PC-3 (cell line): ENCODE data around the gene KAZN. TPM values are rescaled to one million over a fixed set of nuclear protein-coding genes. Genes with fewer than 3 reads are reported as not detected.

Experiments
- ATAC-seq: fragments of 200-7000 bp; cut with Tn5 transposase; 2 replicates; pipeline ENCODE4 v1.9.1; 2020; ENCODE audit warnings: mild to moderate bottlenecking, moderate library complexity
- BruUV-seq: library from RNA; stranded (reverse); fragments of 400-500 nt; replicated peaks from 2 replicates; lab custom pipeline; 2021; lab: Mats Ljungman, UMichigan
- CTCF ChIA-PET: fragments of 300-600 bp; sonication (Branson Sonifier 250); formaldehyde crosslinking; loops from one replicate; lab custom pipeline; 2022; ENCODE audit warnings: antibody characterized with exemption; lab: Charles Lee
- POLR2A ChIA-PET: fragments of 300-600 bp; sonication (Branson Sonifier 250); formaldehyde crosslinking; loops from one replicate; lab custom pipeline; 2022; ENCODE audit warnings: antibody characterized with exemption; ENCODE audit not compliant: unreplicated experiment; lab: Charles Lee
- DNase-seq: peaks from one replicate; pipeline ENCODE4 v3.0.0-alpha.2; 2015
- H2AFZ ChIP-seq: fragments of 300-600 bp; sonication (generic); 2 replicates; pipeline ENCODE4 v1.6.0; 2016; ENCODE audit warnings: antibody characterized with exemption, low read length
- H3F3A ChIP-seq: fragments of 300-600 bp; sonication (generic); one replicate; pipeline ENCODE4 v1.6.0; 2017; ENCODE audit warnings: antibody characterized with exemption, low read length, control low read depth, mild to moderate bottlenecking; ENCODE audit not compliant: unreplicated experiment
- H3K27ac ChIP-seq: fragments of 300-600 bp; sonication (generic); 2 replicates; pipeline ENCODE4 v1.5.1; 2016; ENCODE audit warnings: mild to moderate bottlenecking, low read length
- H3K27me3 ChIP-seq: fragments of 300-600 bp; sonication (generic); 2 replicates; pipeline ENCODE4 v1.6.1; 2016; ENCODE audit warnings: low read length, mixed read lengths
- H3K36me3 ChIP-seq: fragments of 300-600 bp; sonication (generic); 2 replicates; pipeline ENCODE4 v1.6.1; 2016; ENCODE audit warnings: low read depth, mixed run types, low read length, mixed read lengths
- H3K4me1 ChIP-seq: fragments of 300-600 bp; sonication (generic); 2 replicates; pipeline ENCODE4 v1.5.1; 2016; ENCODE audit warnings: low read length; ENCODE audit not compliant: insufficient read depth
- H3K4me2 ChIP-seq: fragments of 300-600 bp; sonication (generic); 2 replicates; pipeline ENCODE4 v1.6.0; 2016; ENCODE audit warnings: low read length
- H3K4me3 ChIP-seq: fragments of 300-600 bp; sonication (generic); 2 replicates; pipeline ENCODE4 v1.5.1; 2016; ENCODE audit warnings: mild to moderate bottlenecking, low read length, mixed read lengths
- H3K79me2 ChIP-seq: fragments of 300-600 bp; sonication (generic); 2 replicates; pipeline ENCODE4 v1.6.1; 2017; ENCODE audit warnings: low read length, mixed read lengths
- H3K9ac ChIP-seq: fragments of 300-600 bp; sonication (generic); 2 replicates; pipeline ENCODE4 v1.6.0; 2016; ENCODE audit warnings: mild to moderate bottlenecking, low read length
- H3K9me2 ChIP-seq: fragments of 300-600 bp; sonication (generic); replicated peaks from 2 replicates; pipeline ENCODE4 v1.6.1; 2016; ENCODE audit warnings: mixed run types, low read length, mixed read lengths
- H3K9me3 ChIP-seq: fragments of 300-600 bp; sonication (generic); 2 replicates; pipeline ENCODE4 v1.6.1; 2016; ENCODE audit warnings: low read length, mixed read lengths
- H4K20me1 ChIP-seq: fragments of 300-600 bp; sonication (generic); 2 replicates; pipeline ENCODE4 v1.6.1; 2016; ENCODE audit warnings: low read length, mixed read lengths
- EZH2 ChIP-seq: fragments of 300-600 bp; sonication (generic); IDR thresholded peaks from one replicate; pipeline ENCODE4 v1.6.1; 2017; ENCODE audit warnings: antibody characterized with exemption, mild to moderate bottlenecking, low read length; ENCODE audit not compliant: unreplicated experiment
- EZH2phosphoT487 ChIP-seq: fragments of 300-600 bp; sonication (generic); IDR thresholded peaks from 2 replicates; pipeline ENCODE4 v1.6.1; 2018; ENCODE audit warnings: mild to moderate bottlenecking, antibody characterized with exemption, low read length, borderline replicate concordance
- intact Hi-C: fragments of 100-400 bp; cut with micrococcal nuclease; formaldehyde crosslinking; loops from 2 replicates; pipeline ENCODE4 v1.9.0; 2023
- total RNA-seq: library from RNA; depleted of rRNA; stranded (reverse); fragments of >200 nt; gene quantifications from 2 replicates; pipeline ENCODE4 v1.2.3, GENCODE V29; 2014
- TF ChIP-seq, protein P1 (sequence below): fragments of 300-600 bp; sonication (generic); conservative IDR thresholded peaks from 2 replicates; pipeline ENCODE4 v1.5.1; 2017; ENCODE audit warnings: antibody characterized with exemption, low read depth, mild to moderate bottlenecking, low read length

The KAZN gene
- total RNA-seq, 1 experiment from 2014 or later: 2.0 TPM

DNA sequence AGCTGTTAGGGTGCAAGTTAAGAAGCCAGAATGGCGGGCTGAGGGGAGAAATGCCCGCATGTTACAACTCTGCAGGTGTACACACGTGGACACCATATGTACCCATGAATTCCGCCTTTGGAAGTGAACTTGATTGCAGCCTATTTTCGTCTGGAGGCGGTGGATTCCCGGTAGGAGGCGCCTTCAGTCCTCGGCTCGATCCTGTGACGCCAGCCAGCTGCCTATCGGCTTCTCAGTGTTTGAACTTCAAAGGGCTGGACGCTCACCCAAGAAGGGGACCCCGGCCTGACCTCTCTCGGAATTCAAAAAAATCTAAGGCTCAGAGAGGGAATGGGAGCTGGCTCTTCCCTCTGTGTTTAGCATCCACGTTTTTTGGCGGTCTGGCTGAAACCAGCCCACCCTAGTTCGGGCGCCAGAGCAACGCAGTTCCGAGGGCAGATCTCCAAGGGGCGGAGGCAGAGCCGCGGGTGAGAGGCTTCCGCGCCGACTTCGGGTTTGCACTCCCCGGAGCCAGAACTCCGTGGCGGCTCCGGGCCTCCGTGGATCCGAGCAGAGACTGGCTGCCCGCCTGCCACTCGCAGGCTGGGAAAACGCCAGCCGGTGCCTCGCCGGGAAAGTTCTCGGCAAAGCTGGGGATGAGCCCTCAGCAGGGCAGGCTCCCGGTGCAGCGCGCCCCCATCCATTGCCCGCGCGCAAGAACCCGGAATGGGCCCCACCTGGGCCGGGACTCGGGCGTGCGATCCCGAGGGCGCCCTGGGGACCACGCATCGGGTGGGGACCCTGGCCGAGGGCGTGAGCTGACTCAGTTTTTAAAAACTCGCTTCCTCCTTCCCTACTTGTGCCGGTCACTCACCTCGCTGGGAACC lies 554.1 kb downstream of the KAZN start:
- Histone ChIP-seq H3K9me3 (no peaks in the 10 kb centered on the region), H3K27ac (peak overlapping the region; percentile 67), H3K9ac (peak overlapping the region; percentile 79), H3K9me2 (no peaks in the 10 kb centered on the region), H4K20me1 (no peaks in the 10 kb centered on the region), H3K4me3 (peak overlapping the region; percentile 76), H3K79me2 (peaks cover 38% of the 10 kb centered on the region), H3K4me2 (peak overlapping the region; percentile 88), H2AFZ (peak overlapping the region; percentile 79), H3K4me1 (peaks cover 21% of the 10 kb centered on the region), H3K27me3 (no peaks in the 10 kb centered on the region), H3F3A (no peaks in the 10 kb centered on the region), H3K36me3 (no peaks in the 10 kb centered on the region)
- DNase-seq (peak; percentile 89), ATAC-seq (peak; percentile 52)
- POLR2A ChIA-PET: interaction anchor here (0.7 kb wide), 1 partner anchor 24 kb away, joined by 4 read pairs; no protein-coding TSS in a partner anchor
- TSS peak; percentile 43 for BruUV-seq
- CTCF ChIA-PET: interaction anchor here (0.5 to 1.8 kb wide), 4 partner anchors 24 to 122 kb away, joined by 3 to 6 read pairs (median 4); no protein-coding TSS in a partner anchor
- no peak for TF ChIP-seq EZH2
- TF ChIP-seq, protein P1, sequence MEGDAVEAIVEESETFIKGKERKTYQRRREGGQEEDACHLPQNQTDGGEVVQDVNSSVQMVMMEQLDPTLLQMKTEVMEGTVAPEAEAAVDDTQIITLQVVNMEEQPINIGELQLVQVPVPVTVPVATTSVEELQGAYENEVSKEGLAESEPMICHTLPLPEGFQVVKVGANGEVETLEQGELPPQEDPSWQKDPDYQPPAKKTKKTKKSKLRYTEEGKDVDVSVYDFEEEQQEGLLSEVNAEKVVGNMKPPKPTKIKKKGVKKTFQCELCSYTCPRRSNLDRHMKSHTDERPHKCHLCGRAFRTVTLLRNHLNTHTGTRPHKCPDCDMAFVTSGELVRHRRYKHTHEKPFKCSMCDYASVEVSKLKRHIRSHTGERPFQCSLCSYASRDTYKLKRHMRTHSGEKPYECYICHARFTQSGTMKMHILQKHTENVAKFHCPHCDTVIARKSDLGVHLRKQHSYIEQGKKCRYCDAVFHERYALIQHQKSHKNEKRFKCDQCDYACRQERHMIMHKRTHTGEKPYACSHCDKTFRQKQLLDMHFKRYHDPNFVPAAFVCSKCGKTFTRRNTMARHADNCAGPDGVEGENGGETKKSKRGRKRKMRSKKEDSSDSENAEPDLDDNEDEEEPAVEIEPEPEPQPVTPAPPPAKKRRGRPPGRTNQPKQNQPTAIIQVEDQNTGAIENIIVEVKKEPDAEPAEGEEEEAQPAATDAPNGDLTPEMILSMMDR: peak; percentile 80
- intact Hi-C loops: loop anchor here (1.0 to 2.0 kb wide), 4 partner anchors 24 to 120 kb away; no protein-coding TSS in a partner anchor

DNA sequence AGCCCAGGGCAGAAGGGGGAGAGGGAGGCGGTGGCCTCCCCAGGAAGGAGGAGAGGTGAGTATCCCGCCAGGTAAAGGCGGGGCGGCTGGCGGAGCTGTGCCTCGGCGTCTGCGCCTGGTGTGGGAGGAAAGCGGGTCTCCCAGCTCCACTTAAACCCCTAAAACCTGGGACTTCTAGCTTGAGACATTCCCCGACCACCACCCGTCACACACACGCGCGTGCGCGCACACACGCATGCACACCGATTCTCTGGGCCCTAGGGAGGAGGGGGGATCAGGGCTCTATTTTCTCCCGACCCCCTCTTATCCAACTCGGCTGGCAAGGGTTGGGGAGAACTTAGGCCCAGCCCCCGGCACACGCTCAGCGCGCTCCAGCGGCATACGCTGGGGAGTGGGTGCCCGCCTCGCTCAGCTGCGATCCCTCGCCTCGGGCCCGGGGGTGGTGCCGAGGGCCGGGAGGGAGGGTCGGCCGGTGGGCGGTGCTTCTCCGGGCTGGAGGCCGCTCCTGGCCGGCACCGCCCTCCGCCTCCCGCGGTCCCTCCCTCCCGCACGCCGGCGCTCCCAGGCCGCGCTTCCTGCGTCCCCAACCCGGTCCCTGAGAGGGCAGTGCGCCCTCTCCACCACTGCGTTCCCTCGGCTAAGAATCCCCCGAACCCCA lies 554.8 kb downstream of the KAZN start, which contains the start of gene TMEM51:
Gene TMEM51 (plus strand): TSS at position 564 of the 658 bp plus-strand sequence. CDS start 61,341 bp downstream, outside the sequence.
- BruUV-seq: TSS peak; percentile 68
- intact Hi-C loops: loop anchor here (2.0 kb wide), 2 partner anchors 25 kb away; no protein-coding TSS in a partner anchor
- Histone ChIP-seq H3K4me1 (peaks cover 22% of the 10 kb centered on the region), H2AFZ (peak within 1 kb of the TSS; percentile 79), H3K27me3 (no peaks in the 10 kb centered on the region), H3K27ac (peak within 1 kb of the TSS; percentile 67), H4K20me1 (no peaks in the 10 kb centered on the region), H3K4me2 (peak within 1 kb of the TSS; percentile 88), H3F3A (no peaks in the 10 kb centered on the region), H3K9me3 (no peaks in the 10 kb centered on the region), H3K9me2 (no peaks in the 10 kb centered on the region), H3K36me3 (no peaks in the 10 kb centered on the region), H3K9ac (peak within 1 kb of the TSS; percentile 79), H3K4me3 (peak within 1 kb of the TSS; percentile 76), H3K79me2 (peaks cover 46% of the 10 kb centered on the region)
- TF ChIP-seq EZH2 (no peak), EZH2phosphoT487 (no peak)
- TF ChIP-seq, protein P1: no peak
- ATAC-seq (peak; percentile 68), DNase-seq (peak; percentile 77)
- CTCF ChIA-PET: interaction anchor here (0.5 to 1.8 kb wide), 6 partner anchors 15 to 121 kb away, joined by 3 to 6 read pairs (median 3); no protein-coding TSS in a partner anchor
- POLR2A ChIA-PET: interaction anchor here (0.7 kb wide), 1 partner anchor 25 kb away, joined by 4 read pairs; no protein-coding TSS in a partner anchor
